PC-3 (cell line): ENCODE data around the gene PKNOX2.

ENCODE experiments used
- CTCF ChIP-seq: fragments of 300-600 bp; sonication (generic); conservative IDR thresholded peaks from 2 replicates; pipeline ENCODE4 v1.5.1; 2017; ENCODE audit warnings: antibody characterized with exemption, low read depth, mild to moderate bottlenecking, low read length
- EZH2 ChIP-seq: fragments of 300-600 bp; sonication (generic); IDR thresholded peaks from one replicate; pipeline ENCODE4 v1.6.1; 2017; ENCODE audit warnings: antibody characterized with exemption, mild to moderate bottlenecking, low read length; ENCODE audit not compliant: unreplicated experiment
- EZH2phosphoT487 ChIP-seq: fragments of 300-600 bp; sonication (generic); IDR thresholded peaks from 2 replicates; pipeline ENCODE4 v1.6.1; 2018; ENCODE audit warnings: mild to moderate bottlenecking, antibody characterized with exemption, low read length, borderline replicate concordance

GRCh38 chr11:125332821-125333220 is 168.3 kb downstream of the PKNOX2 start:
- TF ChIP-seq CTCF (no peak), EZH2phosphoT487 (no peak), EZH2 (no peak)
